Measurements from ENCODE around the gene FEZ2.
"Not testable (repeated sequence)": the region's sequence is repeated elsewhere in the genome, so short reads cannot be mapped to it uniquely, and the experiment has no call there.

The FEZ2 gene, protein sequence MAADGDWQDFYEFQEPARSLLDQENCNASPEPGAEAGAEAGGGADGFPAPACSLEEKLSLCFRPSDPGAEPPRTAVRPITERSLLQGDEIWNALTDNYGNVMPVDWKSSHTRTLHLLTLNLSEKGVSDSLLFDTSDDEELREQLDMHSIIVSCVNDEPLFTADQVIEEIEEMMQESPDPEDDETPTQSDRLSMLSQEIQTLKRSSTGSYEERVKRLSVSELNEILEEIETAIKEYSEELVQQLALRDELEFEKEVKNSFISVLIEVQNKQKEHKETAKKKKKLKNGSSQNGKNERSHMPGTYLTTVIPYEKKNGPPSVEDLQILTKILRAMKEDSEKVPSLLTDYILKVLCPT

DNA sequence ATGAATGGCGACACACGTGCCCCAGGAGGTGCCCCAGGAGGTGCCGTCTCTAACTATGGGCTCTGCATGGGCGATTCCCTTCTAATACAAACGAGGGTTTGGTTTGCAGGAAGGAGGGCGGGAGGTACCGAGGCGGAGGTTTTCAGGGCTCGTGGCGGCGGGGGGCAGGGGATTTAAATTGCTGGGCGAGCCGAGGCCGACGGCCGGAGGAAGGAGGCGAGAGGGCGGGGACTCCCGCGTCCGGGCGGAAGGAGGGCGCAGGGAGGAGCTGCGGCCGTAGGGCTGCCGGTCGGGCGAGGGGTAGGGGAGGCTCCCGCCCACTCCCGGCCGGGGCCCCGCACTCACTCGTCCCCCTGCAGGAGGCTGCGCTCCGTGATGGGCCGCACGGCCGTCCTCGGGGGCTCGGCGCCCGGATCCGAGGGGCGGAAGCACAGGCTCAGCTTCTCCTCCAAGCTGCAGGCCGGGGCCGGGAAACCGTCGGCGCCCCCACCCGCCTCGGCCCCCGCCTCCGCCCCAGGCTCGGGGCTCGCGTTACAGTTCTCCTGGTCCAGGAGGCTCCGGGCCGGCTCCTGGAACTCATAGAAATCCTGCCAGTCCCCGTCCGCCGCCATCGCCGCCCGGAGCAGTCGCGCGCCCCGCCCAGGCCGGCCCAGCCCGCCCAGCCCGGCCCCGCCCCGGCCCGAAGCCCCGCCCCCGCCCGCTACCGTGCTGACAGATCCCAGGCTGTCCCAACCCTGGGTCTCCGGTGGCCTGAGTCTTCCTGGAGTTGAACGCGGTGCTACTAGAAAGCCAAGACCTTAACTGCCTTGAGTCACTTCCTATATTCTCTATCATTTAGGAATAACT, at the start of gene FEZ2:
TSS of gene FEZ2 (minus strand) at position 637 of the 846 bp plus-strand sequence. CDS start at position 611, 26 bp downstream.
- DNase-seq = peak; percentile 54

DNA sequence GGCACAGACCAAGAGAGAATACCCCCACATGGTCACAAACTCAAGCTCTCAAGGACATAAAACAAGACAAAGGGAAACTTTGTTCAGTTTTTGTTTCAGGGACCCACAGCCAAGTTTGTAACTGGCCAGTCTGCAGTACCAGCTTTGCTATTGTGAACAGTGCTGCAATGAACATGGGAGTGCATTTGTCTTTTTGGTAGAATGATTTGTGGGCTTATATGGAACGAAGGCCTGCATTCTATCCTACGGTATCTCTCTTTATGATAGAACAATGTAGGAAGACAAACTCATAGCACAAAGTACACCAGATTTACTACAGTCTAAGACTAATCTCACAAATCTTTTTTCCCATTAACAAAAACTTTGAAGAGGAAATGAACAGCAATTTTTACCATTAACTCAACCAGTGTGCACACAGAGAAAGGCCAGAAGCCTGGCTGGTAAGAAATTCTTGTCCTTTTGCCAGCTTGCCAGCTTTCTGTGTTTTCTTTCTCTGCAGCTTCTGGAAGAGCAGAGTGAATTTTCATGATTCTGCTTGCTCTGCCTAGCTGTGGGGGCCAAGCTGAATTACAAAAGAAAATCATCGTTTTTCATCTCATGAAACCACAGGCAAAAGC, 37.1 kb upstream of the FEZ2 start:
- no peak for DNase-seq

DNA sequence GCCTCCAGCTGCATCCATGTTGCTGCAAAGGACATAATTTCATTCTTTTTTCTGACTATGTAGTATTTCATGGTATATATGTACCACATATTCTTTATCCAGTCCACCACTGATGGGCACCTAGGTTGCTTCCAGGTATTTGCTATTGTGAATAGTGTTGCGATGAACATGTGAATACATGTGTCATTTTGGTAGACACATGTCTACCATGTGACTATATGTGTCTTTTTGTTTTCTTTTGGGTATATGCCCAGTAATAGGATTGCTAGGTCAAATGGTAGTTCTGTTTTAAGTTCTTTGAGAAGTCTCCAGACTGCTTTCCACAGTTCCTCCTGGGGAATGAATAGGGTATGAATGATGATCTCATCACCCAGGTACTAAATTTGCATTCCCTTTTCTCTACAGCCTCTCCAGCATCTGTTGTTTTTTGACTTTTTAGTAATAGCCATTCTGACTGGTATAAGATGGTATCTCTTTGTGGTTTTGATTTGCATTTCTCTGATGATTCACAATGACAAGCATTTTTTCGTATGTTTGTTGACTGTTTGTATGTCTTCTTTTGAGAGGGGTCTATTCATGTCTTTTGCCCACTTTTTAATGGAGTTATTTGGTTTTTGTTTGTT, 35.6 kb upstream of the FEZ2 start:
- DNase-seq = no peak

DNA sequence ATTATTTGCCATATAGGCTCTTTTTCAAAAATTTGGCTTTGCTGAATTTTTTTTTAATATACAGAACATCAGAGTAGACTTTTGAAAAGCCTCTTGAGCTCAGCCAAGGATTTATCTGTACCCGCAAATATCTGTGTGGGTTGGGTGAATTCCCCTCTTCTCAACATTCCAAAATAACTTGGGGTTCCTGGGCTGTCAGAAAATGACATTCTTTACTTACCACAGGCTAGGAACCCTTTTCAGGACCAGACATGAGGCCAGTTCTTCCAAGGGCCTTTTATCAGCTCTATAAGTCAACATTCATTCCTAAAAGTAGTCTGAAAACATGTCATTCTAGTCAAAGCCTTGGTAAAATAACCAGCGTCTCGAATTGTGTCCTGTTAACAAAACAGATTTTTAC, 28.8 kb upstream of the FEZ2 start:
- no peak for DNase-seq

DNA sequence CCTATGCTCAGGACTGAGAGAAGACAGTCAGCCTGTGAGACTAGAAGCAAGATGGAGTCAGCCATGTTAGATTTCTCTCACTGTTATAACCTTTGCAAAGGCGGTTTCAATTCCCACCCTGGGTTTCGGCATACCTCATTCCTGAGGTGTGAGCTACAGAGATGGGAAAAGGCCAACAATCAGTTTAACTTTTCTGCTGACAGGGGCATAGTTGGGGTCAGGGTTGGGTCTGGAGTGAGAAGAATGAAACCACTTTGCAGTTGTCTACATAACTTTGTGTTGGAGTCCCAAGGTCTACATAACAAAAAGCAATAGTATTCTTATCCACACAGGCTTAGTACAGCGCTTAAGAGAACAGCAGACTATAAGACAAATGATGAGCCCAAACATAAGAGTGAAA, 28.1 kb upstream of the FEZ2 start:
- DNase-seq = no peak

DNA sequence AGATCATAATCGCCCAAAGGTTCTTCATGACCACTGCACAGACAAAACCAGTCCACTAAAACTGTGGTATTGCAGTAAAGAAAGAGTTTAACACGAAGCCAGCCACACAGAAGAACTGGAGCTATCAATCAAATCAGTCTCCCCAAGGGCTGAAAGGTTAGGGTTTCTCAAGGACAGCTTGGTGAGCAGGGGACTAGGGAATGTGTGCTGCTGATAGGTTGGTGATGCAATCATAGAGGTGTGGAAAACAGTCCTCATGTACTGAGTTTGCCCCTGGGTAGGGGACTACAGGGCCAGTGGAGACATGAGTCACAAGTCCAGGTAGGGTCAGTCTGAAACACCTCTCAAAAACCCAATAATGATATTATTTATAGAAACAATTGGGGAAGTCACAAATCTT, 27.3 kb upstream of the FEZ2 start:
- no peak for DNase-seq

DNA sequence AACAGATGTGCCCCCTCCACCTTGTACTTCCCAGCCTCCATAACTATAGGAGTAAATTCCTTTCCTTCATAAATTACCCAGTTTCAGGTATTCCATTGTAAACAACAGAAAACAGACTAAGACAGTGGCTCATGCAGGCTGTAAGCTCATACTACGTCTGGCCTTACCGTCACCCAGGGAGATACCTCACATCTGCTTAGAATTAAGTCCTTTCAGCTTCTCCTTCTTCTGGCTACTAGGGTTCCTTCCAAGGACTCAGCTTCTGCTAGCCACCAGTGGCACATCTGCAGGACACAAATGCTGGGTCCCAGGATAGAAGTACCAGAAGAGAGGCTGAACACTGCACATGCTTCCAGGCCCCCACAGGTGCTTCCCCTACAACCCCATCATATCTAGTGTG, 22.4 kb upstream of the FEZ2 start:
- no peak for DNase-seq

DNA sequence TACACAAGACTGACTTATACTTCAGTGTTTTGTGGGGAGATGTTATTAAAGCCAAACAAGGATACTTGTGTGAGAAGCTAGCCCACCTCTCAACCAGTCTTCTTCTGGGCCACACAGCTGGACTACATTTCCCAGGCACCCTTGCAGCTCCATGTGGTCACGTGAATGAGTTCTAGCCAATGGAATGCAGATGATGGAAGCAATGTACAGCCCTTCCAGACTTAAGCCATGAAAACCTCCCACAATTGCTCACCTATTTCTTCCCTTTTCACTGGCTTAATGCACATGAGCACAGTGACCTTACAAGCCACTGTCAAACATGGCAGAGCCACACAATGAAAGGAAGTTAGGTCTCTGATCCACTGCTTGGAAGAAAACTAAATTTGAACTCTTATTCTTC, 20.4 kb upstream of the FEZ2 start:
- no peak for DNase-seq

DNA sequence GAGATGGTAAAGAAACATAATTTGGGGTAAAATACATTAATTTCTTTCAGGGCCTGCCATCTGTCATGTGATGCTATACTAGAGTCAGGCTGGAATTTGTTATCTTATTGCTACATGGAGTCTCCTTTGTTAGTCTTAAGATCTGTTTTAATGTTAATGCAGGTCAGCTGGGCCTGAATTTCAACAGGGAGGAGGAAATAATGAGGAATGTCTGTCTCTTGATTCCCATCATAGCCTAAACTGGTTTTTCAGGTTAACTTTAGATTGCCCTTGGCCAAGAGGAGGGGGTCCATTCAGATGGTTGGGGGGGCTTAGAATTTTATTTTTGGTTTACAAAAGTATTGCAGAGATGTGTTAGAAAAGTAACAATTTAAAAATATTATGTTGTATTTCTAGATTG, 19.0 kb upstream of the FEZ2 start:
- DNase-seq = no peak

DNA sequence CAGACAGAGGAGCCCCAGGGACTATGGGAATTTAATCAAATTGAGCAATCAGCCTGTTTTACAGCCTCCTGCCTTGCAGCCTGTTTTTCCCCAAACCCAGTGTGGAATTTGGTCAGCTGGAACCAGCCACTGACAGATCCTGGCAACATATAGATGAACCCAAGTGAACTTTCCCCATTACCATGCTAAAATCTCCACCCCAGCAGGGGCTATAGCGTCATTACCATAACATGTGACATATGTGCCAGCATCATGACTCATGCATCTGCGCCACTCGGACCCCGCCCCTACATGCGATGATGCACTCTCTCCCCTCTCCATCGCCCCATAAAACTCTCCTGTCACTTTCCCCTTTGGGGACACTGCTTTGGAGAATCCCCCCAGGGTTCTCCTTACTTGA, 17.3 kb upstream of the FEZ2 start:
- no peak for DNase-seq

DNA sequence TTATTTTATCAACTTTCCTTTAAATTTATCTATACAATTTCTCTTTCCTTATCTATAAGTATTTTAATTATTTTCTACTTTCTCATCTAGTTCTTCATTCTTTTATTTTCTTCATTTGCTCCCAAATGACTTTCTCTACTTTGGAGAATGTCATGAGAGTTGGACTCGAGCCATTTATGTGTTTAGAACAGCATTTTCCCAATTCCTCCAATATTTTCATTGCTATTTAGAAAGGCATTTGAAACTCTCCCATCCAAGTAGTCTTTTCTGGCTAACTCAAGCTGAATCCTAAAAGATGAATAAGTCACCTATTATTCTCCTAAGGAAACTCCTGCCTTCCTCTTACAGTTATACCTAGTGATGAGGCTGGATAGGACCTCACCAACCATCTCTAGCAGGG, 15.8 kb upstream of the FEZ2 start:
- no peak for DNase-seq

DNA sequence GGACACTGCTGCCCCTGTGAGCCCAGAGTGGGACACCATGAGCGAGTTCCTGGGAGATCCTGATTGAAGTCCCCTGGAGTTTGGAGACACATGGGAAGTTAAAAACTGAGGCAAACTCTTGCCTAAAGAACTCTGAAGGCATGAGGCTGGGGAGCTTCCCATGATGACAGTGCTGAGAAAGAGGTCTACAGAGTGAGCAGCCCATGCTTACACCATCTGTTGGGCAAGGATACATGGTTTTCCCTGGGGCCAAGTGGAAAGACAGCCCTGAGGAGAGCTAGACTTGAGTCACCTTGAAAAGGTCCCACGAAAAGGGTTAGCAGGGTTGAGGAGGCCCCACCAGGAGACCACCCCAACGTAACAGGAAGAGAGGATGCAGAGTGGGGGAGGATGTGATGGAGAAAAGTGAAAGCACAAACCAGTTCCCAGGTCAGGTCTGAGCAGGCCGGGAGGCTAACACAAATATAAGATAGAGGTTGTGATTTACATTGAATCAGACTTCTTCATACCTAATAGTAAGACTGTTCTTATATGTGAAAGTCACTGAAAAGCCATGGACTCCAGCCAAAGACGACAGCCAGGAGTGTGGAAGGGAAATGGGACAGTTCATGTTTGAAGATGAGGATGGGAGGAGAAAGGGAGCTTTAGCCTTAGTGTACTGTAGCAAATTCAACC, 13.5 kb upstream of the FEZ2 start:
- DNase-seq = no peak

DNA sequence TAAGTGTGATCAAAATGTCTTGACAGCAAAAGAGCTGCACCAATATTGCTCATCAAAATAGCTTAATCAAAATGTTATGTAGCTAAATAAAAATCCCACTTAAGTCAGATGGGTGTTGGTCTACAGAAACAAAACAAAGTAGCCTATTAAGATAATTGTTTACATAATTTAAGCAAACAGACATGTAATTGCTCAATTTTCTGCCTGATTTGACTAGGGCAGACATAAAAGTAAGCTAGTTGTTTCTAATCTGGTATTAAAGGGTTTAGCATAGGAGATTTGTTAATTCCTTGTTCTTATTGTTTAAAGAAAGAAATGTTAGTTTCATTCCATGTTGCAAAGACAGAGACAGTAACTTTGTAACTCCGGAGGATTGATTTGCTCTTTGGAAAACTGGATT, 11.5 kb upstream of the FEZ2 start:
- no peak for DNase-seq

DNA sequence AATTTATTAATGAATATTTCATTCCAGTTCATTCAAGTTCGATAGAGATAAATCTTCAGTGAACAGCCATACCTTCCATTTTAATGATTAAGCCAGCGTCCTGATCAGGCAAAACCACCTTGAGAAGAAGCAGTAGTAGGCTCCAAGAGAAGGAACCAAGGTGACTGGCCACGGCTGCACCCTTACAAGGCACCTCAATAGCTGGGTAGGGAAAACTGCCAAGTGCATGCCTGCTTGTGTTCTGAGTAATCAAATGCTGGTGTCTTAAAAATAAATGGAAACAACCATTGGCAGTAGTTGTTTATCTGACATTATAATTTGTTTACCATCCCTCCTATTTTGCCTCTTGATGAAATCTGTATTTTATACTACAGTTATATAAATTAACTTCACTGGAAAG, 10.0 kb upstream of the FEZ2 start:
- DNase-seq = no peak

DNA sequence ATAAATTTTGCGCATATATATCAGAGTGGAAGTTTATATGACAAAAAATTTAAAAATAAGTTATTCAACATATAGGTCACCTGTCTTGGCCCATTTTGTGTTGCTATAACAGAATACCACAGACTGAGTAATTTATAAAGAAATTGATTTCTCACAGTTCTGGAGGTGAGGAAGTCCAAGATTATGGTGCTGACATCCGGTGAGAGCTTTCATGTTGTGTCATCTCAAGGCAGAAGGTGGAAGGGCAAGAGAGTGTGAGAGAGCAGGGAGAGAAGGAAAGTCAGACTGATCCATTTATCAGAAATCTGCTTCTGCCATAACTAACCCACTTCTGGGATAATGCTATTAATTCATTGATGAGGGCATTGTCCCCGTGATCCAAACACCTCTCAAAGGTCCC, 9.0 kb upstream of the FEZ2 start:
- no peak for DNase-seq

DNA sequence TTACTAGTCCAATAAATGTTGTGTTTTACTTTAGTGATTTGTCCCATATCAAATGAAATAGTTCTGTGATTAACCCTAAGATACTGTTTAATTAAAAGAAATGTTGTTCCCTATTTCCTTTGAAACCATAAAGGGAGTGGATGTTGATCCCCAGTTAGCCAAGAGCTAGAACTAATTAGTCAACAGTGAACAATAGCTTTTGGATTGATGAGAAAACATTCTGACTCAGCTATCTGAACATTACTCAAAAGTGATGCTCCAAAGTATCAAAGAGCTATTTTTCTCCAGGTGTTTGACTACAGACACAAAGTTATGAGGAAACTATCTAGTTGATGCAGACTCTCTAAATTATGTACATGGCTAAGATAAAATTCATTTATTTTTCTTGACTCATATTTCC, 7.3 kb upstream of the FEZ2 start:
- DNase-seq = no peak

DNA sequence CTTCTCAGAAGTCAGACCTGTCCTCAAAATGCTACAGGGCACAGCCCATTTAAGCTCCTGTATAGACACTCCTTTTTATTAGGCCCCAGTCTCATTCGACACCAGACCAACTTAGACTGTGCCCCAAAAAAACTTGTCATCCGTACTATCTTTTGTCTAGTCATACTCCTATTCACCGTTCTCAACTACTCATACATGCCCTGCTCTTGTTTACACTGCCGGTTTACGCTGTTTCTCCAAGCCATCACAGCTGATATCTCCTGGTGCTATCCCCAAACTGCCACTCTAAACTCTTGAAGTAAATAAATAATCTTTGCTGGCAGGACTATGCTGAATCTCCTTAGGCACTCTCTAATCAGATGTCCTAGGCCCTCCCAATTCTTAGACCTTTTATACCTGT, 5.7 kb upstream of the FEZ2 start:
- not testable (repeated sequence) for DNase-seq

DNA sequence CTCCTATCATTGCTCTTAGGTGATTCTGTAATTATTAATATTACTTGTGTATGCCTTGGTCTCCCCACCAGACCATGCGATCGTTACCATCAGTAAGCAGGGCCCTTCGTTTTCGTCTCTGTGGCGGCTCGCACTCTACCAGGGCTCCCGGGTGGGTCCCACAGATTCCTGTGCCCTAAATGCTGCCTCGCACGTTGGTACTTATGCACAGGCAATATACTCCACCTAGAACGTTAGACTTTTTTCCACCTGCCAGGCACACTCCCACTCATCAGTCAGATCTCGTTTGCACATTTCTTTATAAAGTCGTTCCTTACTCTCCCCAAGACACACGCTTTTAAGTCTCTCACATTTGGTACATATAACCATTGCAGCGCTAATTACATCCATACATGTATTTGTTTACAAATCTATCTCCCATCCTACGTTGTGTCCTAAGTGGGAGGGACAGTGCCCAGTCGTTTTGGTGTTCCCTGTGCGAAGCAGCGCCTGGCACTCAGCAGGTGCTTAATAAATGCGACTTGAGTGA, 901 bp downstream of the FEZ2 start:
- no peak for DNase-seq

DNA sequence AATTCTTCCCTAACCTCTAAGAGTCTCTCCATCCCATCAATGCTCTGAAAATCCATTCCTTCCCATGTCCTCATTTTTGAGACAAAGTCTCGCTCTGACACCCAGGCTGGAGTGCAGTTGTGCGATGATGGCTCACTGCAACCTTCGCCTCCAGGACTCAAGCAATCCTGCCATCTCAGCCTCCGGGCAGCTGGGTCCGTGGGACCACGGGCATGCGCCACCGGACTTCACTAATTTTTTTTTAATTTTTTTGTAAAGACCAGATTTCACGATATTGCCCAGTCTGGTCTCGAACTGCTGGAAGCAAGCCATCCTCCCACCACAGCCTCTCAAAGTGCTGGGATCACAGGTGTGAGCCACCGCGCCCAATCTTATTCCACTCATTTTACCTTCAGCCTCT, 1.6 kb downstream of the FEZ2 start:
- no peak for DNase-seq

DNA sequence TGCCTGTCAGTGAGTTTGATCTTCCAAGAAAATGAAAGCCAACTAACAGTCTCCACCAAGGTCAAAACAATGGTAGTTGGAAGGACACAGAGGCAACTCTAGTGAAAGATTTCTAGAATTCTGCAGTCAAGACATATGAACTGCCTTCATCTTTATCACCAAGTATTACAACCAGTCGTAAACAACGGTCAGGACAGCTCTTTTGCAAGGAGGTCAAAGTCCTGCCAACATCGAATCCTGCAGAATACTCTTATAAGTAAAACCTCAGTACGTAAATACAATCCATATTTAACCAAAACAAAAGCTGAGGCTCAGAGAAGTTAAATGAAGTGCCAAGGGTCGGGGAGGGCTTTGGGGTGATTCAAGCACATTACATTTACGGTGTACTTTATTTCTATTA, 3.1 kb downstream of the FEZ2 start:
- no peak for DNase-seq

DNA sequence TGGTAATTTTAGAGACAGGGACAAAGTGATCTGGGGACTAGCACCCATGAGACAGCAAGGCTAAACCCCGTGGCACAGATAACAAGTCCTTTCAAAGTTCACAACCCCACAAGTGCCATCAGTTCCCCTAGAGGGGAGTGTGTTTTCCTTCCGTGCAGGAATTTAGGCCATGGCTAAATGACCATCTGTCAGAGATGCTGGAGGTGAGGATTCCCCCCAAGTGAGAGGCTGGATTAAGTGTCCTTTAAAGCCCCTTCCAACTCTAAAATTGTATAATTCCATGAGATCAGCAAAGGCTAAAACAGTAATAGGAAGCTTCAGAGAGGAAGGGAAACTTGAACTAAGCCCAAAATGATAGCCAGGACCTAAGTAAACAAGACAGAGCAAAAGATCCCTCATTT, 8.7 kb downstream of the FEZ2 start:
- no peak for DNase-seq

DNA sequence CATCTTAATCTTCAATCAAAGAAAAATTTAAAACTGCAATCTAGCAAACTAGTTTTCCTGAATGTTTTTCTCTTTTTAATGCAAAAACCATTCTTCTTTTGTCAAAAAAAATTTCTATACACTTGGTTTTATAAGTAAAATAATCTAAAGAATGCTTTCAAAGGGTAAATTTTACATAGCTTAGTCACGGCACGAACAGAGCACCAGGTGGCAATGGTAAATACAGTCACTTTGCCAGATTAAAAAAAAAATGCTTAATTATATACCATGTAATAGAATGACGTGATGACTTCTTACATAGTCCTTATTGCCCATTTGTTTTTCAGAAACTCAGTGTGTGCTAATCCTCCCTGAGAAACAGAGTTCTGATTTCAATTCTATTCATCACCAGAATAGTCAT, 10.4 kb downstream of the FEZ2 start:
- no peak for DNase-seq

DNA sequence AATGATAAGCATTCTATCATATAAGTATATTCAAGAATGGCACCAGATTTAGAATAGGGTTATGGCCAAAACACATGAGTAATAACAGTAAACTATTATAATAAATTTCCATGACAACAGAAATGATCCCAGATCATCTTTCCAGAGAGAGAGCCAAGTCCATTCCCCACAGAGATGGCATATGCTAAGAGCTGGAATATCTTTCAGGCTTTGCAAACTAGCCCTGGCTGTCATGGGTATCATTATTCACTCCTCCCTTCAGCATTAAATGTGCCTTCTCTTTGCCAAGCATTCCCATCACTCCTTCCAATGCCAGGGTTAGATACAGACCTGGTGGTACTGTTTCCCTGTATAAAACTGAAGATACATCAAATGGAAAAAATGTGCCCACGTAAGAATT, 10.9 kb downstream of the FEZ2 start:
- DNase-seq = no peak
